ENCODE measurements around the gene NRARP. TPM values are rescaled to one million over a fixed set of nuclear protein-coding genes. Genes with fewer than 3 reads are reported as not detected.

NRARP gene
- total RNA-seq, 1 experiment from 2014 or later, result 23.8 TPM

- Histone ChIP-seq H2BK12ac (ENCODE audit: insufficient read length, low read depth, low read length) (no peak overlapping the region), H4K8ac (replicated peaks; ENCODE audit: insufficient read length, low read depth, low read length) (no peak overlapping the region), H4K91ac (ENCODE audit: insufficient read length, low read depth, low read length) (no peak overlapping the region), H3K27me3 (ENCODE audit: insufficient read depth, low read length) (no peaks in the 10 kb centered on the region), H3K14ac (ENCODE audit: insufficient read depth, low read length) (no peak overlapping the region), H3K27ac (ENCODE audit: insufficient read length, low read depth, low read length) (no peak overlapping the region), H3K79me2 (ENCODE audit: insufficient read depth, low read length) (no peaks in the 10 kb centered on the region), H3K79me1 (ENCODE audit: insufficient read depth, low read depth, low read length, poor library complexity, severe bottlenecking) (no peaks in the 10 kb centered on the region), H3K4me2 (ENCODE audit: insufficient read depth, insufficient read length, low read length) (no peak overlapping the region), H2AK5ac (ENCODE audit: insufficient read length, low read length) (no peak overlapping the region), H3K18ac (ENCODE audit: insufficient read length, low read depth, low read length) (no peak overlapping the region), H2BK20ac (ENCODE audit: low read depth, low read length, poor library complexity, severe bottlenecking) (no peak overlapping the region), H3K23ac (ENCODE audit: insufficient read length, low read depth, low read length) (no peak overlapping the region), H4K5ac (ENCODE audit: insufficient read length, low read depth, low read length) (no peak overlapping the region), H3K9ac (ENCODE audit: extremely low read depth, insufficient read length, low read length) (no peak overlapping the region), H3T11ph (ENCODE audit: low read length) (no peak overlapping the region), H2AFZ (ENCODE audit: low read length) (no peak overlapping the region), H3K9me3 (ENCODE audit: control insufficient read depth, low read depth, low read length) (no peaks in the 10 kb centered on the region), H3K56ac (ENCODE audit: insufficient read length, low read depth, low read length) (no peak overlapping the region), H2BK15ac (ENCODE audit: low read depth, low read length) (no peak overlapping the region), H4K20me1 (ENCODE audit: control insufficient read depth, insufficient read depth, insufficient read length) (no peaks in the 10 kb centered on the region), H2BK120ac (ENCODE audit: low read depth, low read length, poor library complexity, severe bottlenecking) (no peak overlapping the region), H3K4me1 (ENCODE audit: insufficient read depth, low read length) (no peaks in the 10 kb centered on the region), H3K4ac (ENCODE audit: low read depth, low read length) (no peak overlapping the region), H3K23me2 (ENCODE audit: insufficient read length, low read depth, low read length, poor library complexity, severe bottlenecking) (no peaks in the 10 kb centered on the region), H2BK5ac (ENCODE audit: insufficient read length, low read length) (no peak overlapping the region)
- Mint-ChIP-seq H3K27me3 (ENCODE audit: low read depth) (no peaks in the 10 kb centered on the region; the same call in 1 of the 2 replicates), H3K27ac (no peak overlapping the region), H3K9me3 (no peaks in the 10 kb centered on the region; a peak in 1 of 5 replicates), H3K4me1 (0 out of 4 replicates have a peak, but pooled peaks cover 0 to 3% of the 10 kb centered on the region in 2 experiments), H3K36me3 (ENCODE audit: insufficient read depth in 1 of 3, low read depth in 3 of 3) (peaks cover 10 to 55% (median 42%) of the 10 kb centered on the region in 3 experiments; a peak in 6 of 7 replicates), H3K4me3 (no peak overlapping the region)
- no peak for DNase-seq
- no peak for TF ChIP-seq CTCF (conservative IDR thresholded peaks at IDR 0.05)
- no CpG with 5 or more reads among the region's 15 CpGs for WGBS (ENCODE audit: extremely low coverage, insufficient read length, low lambda C conversion rate)
Observed at GRCh38 chr9:137266162-137266527, 35.9 kb downstream of the NRARP start.
